ENCODE data around the gene RGPD5.
"Not testable (repeated sequence)": the region's sequence is repeated elsewhere in the genome, so short reads cannot be mapped to it uniquely, and the experiment has no call there.

GRCh38 chr2:109891024-109891423 lies 96.9 kb downstream of the RGPD5 start:
- TF ChIP-seq CTCF (IDR thresholded peaks at IDR 0.05; ENCODE audit: insufficient read depth, low read length); POLR2AphosphoS5 (IDR thresholded peaks at IDR 0.05; ENCODE audit: low read depth): not testable (repeated sequence)
- TF ChIP-seq, protein P1, sequence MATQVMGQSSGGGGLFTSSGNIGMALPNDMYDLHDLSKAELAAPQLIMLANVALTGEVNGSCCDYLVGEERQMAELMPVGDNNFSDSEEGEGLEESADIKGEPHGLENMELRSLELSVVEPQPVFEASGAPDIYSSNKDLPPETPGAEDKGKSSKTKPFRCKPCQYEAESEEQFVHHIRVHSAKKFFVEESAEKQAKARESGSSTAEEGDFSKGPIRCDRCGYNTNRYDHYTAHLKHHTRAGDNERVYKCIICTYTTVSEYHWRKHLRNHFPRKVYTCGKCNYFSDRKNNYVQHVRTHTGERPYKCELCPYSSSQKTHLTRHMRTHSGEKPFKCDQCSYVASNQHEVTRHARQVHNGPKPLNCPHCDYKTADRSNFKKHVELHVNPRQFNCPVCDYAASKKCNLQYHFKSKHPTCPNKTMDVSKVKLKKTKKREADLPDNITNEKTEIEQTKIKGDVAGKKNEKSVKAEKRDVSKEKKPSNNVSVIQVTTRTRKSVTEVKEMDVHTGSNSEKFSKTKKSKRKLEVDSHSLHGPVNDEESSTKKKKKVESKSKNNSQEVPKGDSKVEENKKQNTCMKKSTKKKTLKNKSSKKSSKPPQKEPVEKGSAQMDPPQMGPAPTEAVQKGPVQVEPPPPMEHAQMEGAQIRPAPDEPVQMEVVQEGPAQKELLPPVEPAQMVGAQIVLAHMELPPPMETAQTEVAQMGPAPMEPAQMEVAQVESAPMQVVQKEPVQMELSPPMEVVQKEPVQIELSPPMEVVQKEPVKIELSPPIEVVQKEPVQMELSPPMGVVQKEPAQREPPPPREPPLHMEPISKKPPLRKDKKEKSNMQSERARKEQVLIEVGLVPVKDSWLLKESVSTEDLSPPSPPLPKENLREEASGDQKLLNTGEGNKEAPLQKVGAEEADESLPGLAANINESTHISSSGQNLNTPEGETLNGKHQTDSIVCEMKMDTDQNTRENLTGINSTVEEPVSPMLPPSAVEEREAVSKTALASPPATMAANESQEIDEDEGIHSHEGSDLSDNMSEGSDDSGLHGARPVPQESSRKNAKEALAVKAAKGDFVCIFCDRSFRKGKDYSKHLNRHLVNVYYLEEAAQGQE (IDR thresholded peaks at IDR 0.05; ENCODE audit: insufficient replicate concordance, low read depth): not testable (repeated sequence)

All from HL-60 (cell line).